ENCODE data around the gene HOTAIR.

The HOTAIR gene

GRCh38 chr12:53976172-53976822 lies 1.5 kb upstream of the HOTAIR start:
- DNase-seq (ENCODE audit: low read depth, low spot score): no peak

GRCh38 chr12:53975479-53976152 lies 862 bp upstream of the HOTAIR start:
- DNase-seq (ENCODE audit: low read depth, low spot score): no peak

DNA sequence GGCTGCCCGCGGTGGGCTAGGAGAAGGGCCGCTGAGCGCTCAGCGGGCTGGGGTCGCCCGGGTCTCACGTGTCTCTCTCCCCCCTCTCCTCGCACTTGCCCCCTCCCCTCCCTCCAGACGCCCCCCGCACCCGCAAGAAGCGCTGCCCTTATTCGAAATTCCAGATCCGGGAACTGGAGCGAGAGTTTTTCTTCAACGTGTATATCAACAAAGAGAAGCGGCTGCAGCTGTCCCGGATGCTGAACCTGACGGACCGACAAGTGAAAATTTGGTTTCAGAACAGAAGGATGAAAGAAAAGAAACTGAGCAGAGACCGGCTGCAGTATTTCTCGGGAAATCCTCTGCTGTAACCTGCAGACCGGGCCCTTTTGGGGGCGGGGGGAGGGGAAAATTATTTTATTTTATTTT lies 314 bp upstream of the HOTAIR start:
- DNase-seq (ENCODE audit: low read depth, low spot score): no peak

GRCh38 chr12:53973236-53974042 lies 1.3 kb downstream of the HOTAIR start:
- DNase-seq (ENCODE audit: low read depth, low spot score): no peak

DNA sequence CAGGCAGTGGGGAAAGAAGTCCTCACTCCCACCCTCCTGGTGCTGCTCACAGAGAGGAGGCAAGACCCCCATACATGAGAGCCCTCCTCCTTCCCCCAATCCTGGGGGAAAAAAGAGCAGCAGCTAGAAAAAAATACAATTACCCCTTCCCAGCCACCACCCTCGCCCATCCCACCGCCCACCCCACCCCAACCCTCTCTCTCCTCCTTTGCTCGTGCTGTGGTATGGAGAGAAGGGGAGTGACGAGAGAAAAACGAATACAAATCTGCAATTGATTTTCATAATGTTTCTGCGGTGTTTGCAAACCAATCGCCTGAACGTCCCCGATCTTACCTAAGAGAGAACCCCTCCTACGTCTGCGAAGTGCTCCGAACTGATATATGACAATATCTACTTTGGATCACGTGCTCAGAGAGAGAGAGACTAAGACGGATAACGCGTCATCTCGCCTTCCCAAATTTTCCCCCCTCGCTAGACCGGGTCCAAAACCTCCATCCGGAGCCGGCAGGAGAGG lies 2.0 kb downstream of the HOTAIR start, which contains the start of gene HOXC11:
TSS of gene HOXC11 (plus strand) at position 405 of the 514 bp plus-strand sequence. CDS start 116 bp downstream, outside the sequence.
- no peak for DNase-seq (ENCODE audit: low read depth, low spot score)

- DNase-seq (ENCODE audit: low read depth, low spot score): no peak
Measured at GRCh38 chr12:53972152-53972702, 2.5 kb downstream of the HOTAIR start.

- DNase-seq (ENCODE audit: low read depth, low spot score): no peak
Measured at GRCh38 chr12:53971686-53972085, 3.1 kb downstream of the HOTAIR start.

DNA sequence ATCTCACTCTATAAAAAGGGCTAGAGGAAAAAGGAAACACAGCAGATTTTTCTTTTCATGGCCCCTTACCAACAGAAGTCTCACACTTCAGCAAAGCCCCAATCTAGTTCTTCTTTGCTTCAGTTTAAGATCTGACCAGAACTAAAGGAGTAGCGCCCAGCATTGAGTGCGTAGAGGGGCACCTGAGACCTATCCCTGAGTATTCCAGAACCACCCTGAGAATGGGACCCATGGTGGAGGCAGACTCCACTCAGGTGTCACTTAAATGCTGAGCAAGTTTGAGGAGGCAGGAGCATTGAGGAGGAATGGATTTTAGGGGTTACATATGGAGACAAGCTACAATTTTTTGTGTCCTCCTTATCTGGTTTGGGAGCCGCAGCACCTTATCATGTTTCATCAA lies 3.6 kb downstream of the HOTAIR start:
- DNase-seq (ENCODE audit: low read depth, low spot score): no peak

GRCh38 chr12:53970451-53970850 lies 4.3 kb downstream of the HOTAIR start:
- DNase-seq (ENCODE audit: low read depth, low spot score): no peak

DNA sequence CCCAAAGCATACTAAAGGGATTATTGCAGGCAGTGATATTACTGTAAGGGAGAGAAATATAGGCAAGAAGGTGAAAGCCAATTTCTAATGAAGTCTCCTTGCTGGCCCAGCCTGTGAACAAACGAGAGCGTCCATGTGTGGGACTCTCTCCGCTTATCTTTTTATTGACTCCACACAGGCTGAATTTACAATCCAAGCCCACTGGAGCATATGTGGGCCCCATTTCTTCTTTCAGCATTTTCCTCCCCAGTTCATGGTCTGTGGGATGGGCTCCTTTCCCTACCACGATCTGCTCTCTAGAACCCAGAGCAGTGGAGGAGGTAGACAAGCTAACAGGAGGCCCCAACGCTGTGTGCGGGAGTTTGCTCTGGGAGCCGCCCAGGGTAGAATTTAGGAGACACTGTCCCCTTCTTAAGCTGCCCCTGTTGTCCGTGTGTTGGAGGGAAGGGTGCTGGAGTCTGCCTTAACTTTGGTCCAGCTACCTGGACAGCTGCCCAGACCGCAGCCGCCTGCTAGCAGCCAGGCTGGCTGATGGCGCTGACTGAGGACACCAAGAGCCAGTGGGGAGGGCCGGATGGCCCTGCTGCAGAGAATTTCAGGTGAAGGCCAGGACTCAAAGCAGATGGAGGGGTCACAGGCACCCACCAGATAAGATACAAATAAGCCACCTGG lies 5.0 kb downstream of the HOTAIR start:
- no peak for DNase-seq (ENCODE audit: low read depth, low spot score)

DNA sequence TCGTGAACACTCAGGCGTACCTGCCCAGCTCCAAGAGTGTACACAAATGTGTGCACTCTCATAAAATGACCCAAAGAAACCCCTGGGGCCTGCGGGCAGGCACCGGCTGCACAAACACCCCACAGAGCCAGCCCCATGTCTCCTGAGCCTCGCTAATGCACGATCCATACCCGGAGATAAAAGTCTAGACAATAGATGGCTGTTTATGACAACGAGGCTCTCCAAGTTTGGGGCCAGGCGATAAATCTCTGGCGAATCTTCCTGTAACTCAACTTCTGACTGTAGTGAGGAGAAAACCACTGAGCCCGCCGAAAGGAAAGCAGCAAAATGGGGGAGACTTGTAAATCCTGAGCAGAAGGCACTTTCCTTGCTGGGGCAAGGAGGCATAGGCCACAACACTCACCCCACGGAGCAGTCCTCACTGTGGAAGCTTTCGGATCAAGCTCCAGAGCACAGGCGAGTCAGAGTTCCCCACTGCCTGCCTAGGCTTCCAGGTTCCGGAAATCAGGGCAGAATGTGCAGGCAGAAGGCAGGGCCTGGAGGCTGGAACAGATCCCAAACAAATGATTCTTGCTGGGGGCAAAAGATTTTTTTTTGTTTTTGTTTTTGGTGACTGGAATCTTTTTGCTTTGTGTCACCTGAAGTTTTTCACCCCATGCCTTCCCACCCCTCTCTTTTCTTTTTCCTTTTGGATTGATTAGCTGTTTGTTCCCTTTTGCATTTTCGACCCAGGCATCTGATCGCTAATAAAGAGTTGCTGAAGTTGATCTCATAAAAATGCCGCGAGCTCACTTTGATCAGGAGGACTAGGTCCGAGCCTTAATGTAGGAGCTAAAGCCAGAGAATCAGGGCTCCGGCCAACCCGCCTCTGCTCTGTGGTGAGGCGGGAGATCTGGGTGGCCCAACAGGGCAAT lies 6.3 kb downstream of the HOTAIR start:
- DNase-seq (ENCODE audit: low read depth, low spot score): no peak

GRCh38 chr12:53967421-53967925 lies 7.3 kb downstream of the HOTAIR start:
- no peak for DNase-seq (ENCODE audit: low read depth, low spot score)

DNA sequence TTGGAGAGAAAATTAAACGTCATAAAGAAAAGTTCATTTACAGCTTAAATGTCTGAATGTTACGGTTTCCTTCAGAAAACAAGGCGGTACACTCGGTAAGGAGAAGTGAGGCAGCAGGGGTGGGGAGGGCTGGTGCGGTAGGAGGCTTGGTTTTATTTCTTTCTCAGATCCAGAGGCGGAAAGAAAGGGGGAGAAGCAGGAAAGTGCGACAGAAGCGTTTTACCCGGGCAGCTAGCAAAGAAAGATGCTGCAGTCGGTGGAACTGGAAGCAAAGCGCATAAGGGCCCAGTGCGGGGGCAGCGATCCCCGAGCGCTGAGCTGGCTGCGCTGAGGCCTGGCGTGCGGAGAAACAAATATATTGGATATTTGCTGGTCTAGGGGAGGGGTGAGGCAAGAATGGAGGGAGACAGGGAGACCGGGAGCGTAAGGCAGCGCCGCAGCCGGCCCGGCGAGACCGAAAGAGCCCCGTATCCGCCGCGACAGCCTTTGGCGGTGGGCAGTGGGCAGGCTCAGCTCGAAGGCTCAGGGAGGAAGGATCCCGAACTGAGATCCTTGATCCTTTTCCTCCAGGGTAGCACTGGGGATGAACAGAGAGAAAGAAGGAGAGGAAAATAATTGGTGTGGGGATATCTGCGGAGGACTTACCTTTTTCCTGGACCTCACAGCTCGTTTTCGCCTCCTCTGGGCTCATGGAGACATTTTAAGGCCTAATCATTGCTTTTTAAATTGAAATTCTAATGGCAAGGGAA lies 8.2 kb downstream of the HOTAIR start:
- DNase-seq (ENCODE audit: low read depth, low spot score): no peak

DNA sequence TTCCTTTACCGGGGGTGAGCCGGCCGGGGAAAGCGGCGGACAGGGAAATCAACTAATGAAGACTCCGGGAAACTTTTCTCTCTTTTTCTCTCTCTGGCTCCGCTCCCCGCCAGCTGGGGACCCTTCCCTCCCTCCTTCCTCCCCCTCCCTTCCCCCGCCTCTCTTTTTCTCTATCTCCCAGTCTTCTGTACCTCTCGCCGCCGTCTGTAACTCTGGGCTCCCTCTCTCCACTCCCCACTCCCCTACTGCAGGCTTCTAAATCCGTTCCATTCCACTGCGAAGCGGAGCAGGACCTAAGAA lies 8.7 kb downstream of the HOTAIR start:
- DNase-seq (ENCODE audit: low read depth, low spot score): no peak

DNA sequence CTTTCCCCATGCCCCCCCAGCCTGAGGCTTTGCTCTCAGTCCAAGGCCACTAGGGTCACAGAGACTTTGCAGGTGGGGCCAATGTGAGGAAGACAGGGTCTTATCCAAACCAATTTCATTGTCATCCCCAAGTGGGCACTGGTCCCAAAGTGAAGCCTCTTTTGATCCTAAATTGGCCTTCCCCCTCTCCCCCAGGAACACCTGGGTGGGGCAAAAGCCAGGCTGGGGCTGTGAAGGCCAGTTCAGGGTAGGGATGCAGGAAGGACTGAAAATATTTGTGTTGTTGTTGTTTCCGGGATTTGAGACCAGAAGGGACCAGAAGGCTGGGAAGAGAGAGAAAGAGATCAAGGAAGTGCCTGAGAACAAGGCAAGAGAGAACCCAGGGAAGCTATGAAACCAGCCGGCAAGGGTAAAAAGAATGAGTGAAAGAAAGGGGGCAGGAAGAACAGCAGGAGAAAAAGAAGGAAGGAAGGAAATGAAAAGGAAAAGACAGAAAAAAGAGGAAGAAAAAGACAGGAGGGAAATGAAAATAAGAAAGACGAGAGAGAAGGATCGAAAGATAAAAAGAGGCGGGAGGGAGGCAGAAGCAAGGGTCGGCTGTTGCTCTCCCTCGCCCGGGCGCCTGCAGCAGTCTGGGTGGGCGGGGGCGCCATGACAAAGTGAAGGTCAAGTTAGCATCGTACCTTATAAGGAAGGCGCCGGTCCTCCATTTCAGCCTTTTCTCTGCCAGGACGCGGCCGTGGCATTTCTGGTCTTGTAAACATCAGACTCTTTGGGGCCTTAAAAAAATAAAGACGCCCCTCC lies 9.3 kb downstream of the HOTAIR start:
- no peak for DNase-seq (ENCODE audit: low read depth, low spot score)

GRCh38 chr12:53964315-53964713 lies 10.4 kb downstream of the HOTAIR start:
- DNase-seq (ENCODE audit: low read depth, low spot score): no peak

GRCh38 chr12:53963434-53964314 lies 11.1 kb downstream of the HOTAIR start:
- DNase-seq (ENCODE audit: low read depth, low spot score): no peak

- DNase-seq (ENCODE audit: low read depth, low spot score): no peak
Measured at GRCh38 chr12:53963005-53963404, 11.7 kb downstream of the HOTAIR start.
